Measurements from ENCODE around the gene PITPNB. TPM values are rescaled to one million over a fixed set of nuclear protein-coding genes. Genes with fewer than 3 reads are reported as not detected.

Gene PITPNB
- 36.1 TPM for total RNA-seq

DNA sequence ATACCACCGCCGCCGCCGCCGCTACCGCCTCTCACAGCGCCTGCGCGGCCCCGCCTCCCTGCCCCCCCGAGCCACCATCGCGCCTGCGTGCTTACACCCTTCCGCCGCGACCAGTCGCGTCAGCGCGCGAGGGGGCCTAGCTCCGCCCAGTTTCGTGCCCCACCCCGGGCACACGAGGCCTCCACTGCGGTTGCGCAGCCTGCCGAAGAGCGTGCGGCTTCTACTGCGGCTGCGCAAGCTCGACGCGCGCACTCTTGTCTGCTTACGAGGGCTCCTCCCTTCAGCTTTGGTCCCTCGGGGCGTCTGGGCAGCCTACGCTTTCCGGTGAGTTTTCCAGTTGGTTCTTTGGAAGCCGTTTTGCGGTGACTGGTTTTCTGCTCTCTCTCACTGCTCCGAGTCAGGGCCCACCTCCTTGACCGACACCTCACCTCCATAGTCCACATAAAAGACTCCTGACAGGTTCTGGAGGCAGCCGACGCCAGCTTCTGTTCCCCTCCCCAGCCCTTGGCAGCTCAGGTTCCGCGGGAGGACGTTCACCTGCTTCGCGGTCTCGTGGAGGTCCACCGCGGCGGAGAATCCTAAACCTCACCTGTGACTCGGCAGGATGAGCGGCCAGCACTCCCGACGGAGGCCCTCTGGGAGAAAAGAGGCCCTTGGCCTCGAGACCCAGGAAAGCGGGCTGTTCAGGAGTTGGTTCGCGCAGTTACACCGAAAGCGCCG is at the start of gene PITPNB:
PITPNB (minus strand) TSS at position 35 of the 720 bp plus-strand sequence. CDS start 65 bp downstream, outside the sequence.
- peaks cover 24% of the 10 kb centered on the region for H3K4me1 ChIP-seq (ENCODE audit: insufficient read depth, low read length)
- no peaks in the 10 kb centered on the region for H3K27me3 ChIP-seq (ENCODE audit: insufficient read depth, low read length)
- H3K9me3 ChIP-seq (ENCODE audit: low read depth, low read length): no peaks in the 10 kb centered on the region
- peak within 1 kb of the TSS; percentile 65 for H3K4me3 ChIP-seq (ENCODE audit: low read length)

- Histone ChIP-seq H3K4me3 (ENCODE audit: low read length) (no peak overlapping the region), H3K4me1 (ENCODE audit: insufficient read depth, low read length) (no peaks in the 10 kb centered on the region), H3K9me3 (ENCODE audit: low read depth, low read length) (no peaks in the 10 kb centered on the region), H3K27me3 (ENCODE audit: insufficient read depth, low read length) (no peaks in the 10 kb centered on the region)
These were observed 47.4 kb upstream of the PITPNB start for GRCh38 chr22:27966168-27967064.

GRCh38 chr22:27962268-27963044 is 43.4 kb upstream of the PITPNB start:
- Histone ChIP-seq H3K4me1 (ENCODE audit: insufficient read depth, low read length) (no peaks in the 10 kb centered on the region), H3K9me3 (ENCODE audit: low read depth, low read length) (no peaks in the 10 kb centered on the region), H3K27me3 (ENCODE audit: insufficient read depth, low read length) (no peaks in the 10 kb centered on the region), H3K4me3 (ENCODE audit: low read length) (no peak overlapping the region)

DNA sequence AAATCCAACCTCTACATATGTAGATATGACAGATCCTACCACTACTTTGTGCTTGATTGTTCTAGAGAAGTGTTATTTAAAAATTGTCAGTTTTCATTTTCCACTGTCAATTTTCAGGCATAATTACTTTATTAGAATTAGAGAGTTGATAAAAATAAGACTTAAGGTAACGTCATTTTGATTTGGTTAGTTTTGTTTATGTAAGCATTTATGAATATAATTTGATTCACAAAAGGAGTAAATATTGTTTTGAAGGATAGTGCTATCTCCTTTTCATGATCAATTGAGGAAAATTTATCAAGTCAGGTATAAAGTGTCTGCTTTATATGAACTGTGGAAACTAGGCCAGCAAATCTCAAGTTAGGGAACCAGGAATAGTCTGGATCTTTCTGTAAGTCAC is 42.6 kb upstream of the PITPNB start:
- Histone ChIP-seq H3K9me3 (ENCODE audit: low read depth, low read length) (no peaks in the 10 kb centered on the region), H3K27me3 (ENCODE audit: insufficient read depth, low read length) (no peaks in the 10 kb centered on the region), H3K4me1 (ENCODE audit: insufficient read depth, low read length) (no peaks in the 10 kb centered on the region), H3K4me3 (ENCODE audit: low read length) (no peak overlapping the region)

DNA sequence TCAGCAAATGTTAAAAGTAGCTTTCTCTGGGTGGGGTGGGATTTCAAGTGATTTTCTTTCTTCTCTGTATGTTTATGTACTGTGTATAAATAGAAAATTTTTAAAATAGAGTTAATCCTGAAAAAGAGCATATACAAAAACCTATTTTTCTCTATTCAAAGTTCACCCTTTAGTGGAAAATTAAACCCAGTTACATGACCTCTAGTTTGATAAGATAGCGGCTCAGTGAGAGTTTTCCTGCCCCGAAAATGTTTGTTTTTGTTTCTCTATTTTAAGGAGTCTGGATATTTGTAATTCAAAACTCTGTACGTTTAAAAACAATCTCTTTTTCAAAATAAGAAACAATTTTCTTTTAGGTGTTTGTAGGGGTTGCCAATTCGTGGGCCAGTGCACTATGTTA is 42.1 kb upstream of the PITPNB start:
- Histone ChIP-seq H3K4me3 (ENCODE audit: low read length) (no peak overlapping the region), H3K9me3 (ENCODE audit: low read depth, low read length) (no peaks in the 10 kb centered on the region), H3K27me3 (ENCODE audit: insufficient read depth, low read length) (no peaks in the 10 kb centered on the region), H3K4me1 (ENCODE audit: insufficient read depth, low read length) (no peaks in the 10 kb centered on the region)

DNA sequence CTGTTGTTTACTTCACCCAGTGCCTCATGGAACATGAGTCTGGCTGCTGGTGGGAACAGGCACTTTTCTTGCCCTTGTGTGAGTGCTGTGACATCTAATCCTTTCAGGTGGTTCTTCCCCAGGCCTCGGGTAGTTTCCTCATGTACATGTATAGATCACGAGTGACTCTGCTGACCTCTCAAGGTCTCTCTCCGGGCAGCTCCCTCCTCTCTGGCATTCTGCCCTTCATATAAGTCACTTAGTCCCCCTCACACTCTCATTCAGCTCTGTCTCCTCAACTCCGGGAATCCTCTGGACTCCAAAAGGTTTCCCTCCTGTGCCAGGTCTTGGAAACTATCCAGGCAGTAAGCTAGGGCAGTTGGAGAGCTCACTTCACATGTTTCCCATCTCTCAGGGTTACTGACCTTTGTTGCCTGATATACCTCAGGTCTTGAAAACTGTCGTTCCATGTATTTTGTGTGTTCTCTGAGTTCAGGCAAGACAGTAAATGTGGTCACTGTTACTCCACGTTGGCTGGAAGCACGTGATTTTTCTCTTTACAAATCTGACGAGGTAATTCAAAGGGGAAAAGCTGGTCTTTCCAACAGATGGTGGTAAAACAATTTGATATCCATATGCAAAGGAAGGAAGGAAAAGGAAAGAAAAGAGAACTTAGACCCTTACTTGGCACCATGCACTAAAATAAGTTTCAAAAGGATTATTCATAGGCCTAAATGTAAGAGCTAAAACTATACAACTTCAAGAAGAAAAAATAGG is 40.5 kb upstream of the PITPNB start:
- Histone ChIP-seq H3K27me3 (ENCODE audit: insufficient read depth, low read length) (no peaks in the 10 kb centered on the region), H3K9me3 (ENCODE audit: low read depth, low read length) (no peaks in the 10 kb centered on the region), H3K4me3 (ENCODE audit: low read length) (no peak overlapping the region), H3K4me1 (ENCODE audit: insufficient read depth, low read length) (no peaks in the 10 kb centered on the region)

GRCh38 chr22:27952779-27953178 is 33.7 kb upstream of the PITPNB start:
- Histone ChIP-seq H3K4me3 (ENCODE audit: low read length) (no peak overlapping the region), H3K4me1 (ENCODE audit: insufficient read depth, low read length) (no peaks in the 10 kb centered on the region), H3K9me3 (ENCODE audit: low read depth, low read length) (no peaks in the 10 kb centered on the region), H3K27me3 (ENCODE audit: insufficient read depth, low read length) (no peaks in the 10 kb centered on the region)

- Histone ChIP-seq H3K4me3 (ENCODE audit: low read length) (no peak overlapping the region), H3K27me3 (ENCODE audit: insufficient read depth, low read length) (no peaks in the 10 kb centered on the region), H3K4me1 (ENCODE audit: insufficient read depth, low read length) (no peaks in the 10 kb centered on the region), H3K9me3 (ENCODE audit: low read depth, low read length) (no peaks in the 10 kb centered on the region)
These were observed 33.0 kb upstream of the PITPNB start for GRCh38 chr22:27952091-27952490.

DNA sequence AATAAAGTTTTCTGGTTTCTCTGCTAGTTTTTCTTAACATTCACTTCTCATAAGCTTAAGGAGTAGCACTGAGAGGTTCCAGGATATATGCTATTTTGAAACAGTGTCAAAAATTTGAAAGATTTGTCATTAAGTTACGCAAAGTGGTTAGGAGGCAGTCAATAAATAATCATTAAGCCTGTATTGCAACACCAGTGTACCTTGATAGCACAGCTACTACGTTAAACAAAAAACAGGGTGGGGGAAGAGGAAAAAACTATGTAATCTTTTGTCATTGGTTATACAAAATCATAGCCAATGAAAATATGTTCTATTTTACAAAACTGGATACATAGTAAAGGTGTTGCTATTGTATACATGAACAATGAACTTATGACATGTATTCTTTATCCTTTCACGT is 30.4 kb upstream of the PITPNB start:
- no peaks in the 10 kb centered on the region for H3K9me3 ChIP-seq (ENCODE audit: low read depth, low read length)
- H3K4me1 ChIP-seq (ENCODE audit: insufficient read depth, low read length): no peaks in the 10 kb centered on the region

GRCh38 chr22:27948569-27948968 is 29.5 kb upstream of the PITPNB start:
- H3K27me3 ChIP-seq (ENCODE audit: insufficient read depth, low read length): no peaks in the 10 kb centered on the region
- no peaks in the 10 kb centered on the region for H3K4me1 ChIP-seq (ENCODE audit: insufficient read depth, low read length)
- no peaks in the 10 kb centered on the region for H3K9me3 ChIP-seq (ENCODE audit: low read depth, low read length)
- no peak overlapping the region for H3K4me3 ChIP-seq (ENCODE audit: low read length)

More for the DNA sequence above, 30.4 kb upstream of the PITPNB start:
- Histone ChIP-seq H3K27me3 (ENCODE audit: insufficient read depth, low read length) (no peaks in the 10 kb centered on the region), H3K4me3 (ENCODE audit: low read length) (no peak overlapping the region)

- Histone ChIP-seq H3K9me3 (ENCODE audit: low read depth, low read length) (no peaks in the 10 kb centered on the region), H3K4me3 (ENCODE audit: low read length) (no peak overlapping the region), H3K4me1 (ENCODE audit: insufficient read depth, low read length) (no peaks in the 10 kb centered on the region), H3K27me3 (ENCODE audit: insufficient read depth, low read length) (no peaks in the 10 kb centered on the region)
These were observed 28.4 kb upstream of the PITPNB start for GRCh38 chr22:27947448-27947847.

GRCh38 chr22:27941143-27941542 is 22.1 kb upstream of the PITPNB start:
- H3K27me3 ChIP-seq (ENCODE audit: insufficient read depth, low read length): no peaks in the 10 kb centered on the region
- no peaks in the 10 kb centered on the region for H3K4me1 ChIP-seq (ENCODE audit: insufficient read depth, low read length)
- H3K9me3 ChIP-seq (ENCODE audit: low read depth, low read length): no peaks in the 10 kb centered on the region
- H3K4me3 ChIP-seq (ENCODE audit: low read length): no peak overlapping the region

DNA sequence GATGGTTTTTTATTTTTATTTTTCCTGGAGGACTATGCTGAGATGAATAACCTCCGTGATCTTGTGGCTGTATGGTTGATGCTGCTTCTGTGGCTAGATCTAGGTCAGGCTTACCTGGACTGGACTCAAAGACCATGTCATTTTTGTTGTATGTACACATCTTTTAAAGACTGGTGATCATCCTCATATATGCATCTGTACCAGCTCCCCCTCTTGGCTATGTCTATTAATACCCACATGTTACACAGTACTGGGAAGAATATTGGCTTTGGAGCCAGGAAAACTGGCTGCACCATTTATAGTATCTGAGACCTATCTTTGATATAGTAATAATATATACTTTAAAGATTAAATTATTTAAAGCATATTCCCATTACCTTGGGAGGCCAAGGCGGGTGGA is 18.4 kb upstream of the PITPNB start:
- Histone ChIP-seq H3K9me3 (ENCODE audit: low read depth, low read length) (no peaks in the 10 kb centered on the region), H3K4me1 (ENCODE audit: insufficient read depth, low read length) (no peaks in the 10 kb centered on the region), H3K4me3 (ENCODE audit: low read length) (no peak overlapping the region), H3K27me3 (ENCODE audit: insufficient read depth, low read length) (no peaks in the 10 kb centered on the region)

DNA sequence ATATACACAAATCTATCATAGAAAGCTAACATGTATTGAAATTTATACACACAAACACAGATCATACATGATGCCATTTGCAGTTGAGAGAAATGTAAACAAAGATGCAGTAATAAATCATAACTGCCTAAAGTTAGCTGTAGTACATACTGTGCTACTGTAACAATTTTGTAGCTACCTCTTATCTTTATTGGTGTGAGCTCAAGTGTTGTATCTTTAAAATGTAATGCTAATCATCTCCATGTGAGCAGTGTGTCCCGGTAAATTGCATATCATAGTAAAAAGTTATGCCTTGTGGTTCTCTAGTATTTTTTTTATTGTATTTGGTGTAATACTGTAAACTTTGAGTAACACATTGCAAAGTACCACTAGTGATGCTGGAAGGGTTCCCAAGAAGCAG is 16.8 kb upstream of the PITPNB start:
- Histone ChIP-seq H3K27me3 (ENCODE audit: insufficient read depth, low read length) (no peaks in the 10 kb centered on the region), H3K9me3 (ENCODE audit: low read depth, low read length) (no peaks in the 10 kb centered on the region), H3K4me1 (ENCODE audit: insufficient read depth, low read length) (no peaks in the 10 kb centered on the region), H3K4me3 (ENCODE audit: low read length) (no peak overlapping the region)
